ENCODE data around the gene CITED2. TPM values are rescaled to one million over a fixed set of nuclear protein-coding genes. Genes with fewer than 3 reads are reported as not detected.
A peak's percentile ranks its signal among the peaks of the same experiment; 100 is the strongest.

CITED2 gene
- total RNA-seq, 2 experiments from 2014 or later: 50.1 to 52.1 TPM

- ChIA-PET POLR2A (no interaction called here), CTCF (no interaction called here)
- intact Hi-C loops (cut with micrococcal nuclease): no loop called here
- Mint-ChIP-seq H3K27ac (no peak overlapping the region), H3K9me3 (no peaks in the 10 kb centered on the region), H3K36me3 (no peaks in the 10 kb centered on the region), H3K27me3 (no peaks in the 10 kb centered on the region), H3K4me1 (ENCODE audit: low read depth) (no peaks in the 10 kb centered on the region), H3K4me3 (no peak overlapping the region)
- no peak for DNase-seq
Observed at GRCh38 chr6:139398658-139399057, 24.2 kb upstream of the CITED2 start.

DNA sequence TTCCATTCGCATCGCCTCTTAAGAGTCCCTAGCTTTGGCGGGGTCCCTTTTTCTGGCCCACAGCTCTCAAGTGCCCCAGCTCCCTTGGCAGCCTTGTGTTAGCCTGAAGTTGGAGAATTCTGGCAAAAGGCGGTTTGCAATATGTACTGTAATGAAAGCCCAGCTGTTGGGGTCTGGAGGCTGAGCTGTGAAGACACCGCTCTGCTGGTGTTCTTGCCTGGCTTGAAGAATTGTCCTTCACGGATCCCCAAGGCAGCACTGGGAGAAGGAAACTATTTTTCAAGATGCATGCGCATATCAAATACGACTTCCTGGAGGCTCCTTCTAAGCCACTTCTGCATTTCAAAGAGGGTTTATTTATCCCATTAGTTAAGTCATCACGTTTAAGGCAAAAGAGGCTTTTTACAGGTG, 21.4 kb upstream of the CITED2 start:
- Mint-ChIP-seq H3K27ac (no peak overlapping the region), H3K36me3 (no peaks in the 10 kb centered on the region), H3K4me3 (no peak overlapping the region), H3K27me3 (no peaks in the 10 kb centered on the region), H3K4me1 (ENCODE audit: low read depth) (no peaks in the 10 kb centered on the region), H3K9me3 (no peaks in the 10 kb centered on the region)
- intact Hi-C loops (cut with micrococcal nuclease): no loop called here
- ChIA-PET POLR2A (interaction anchor here (1.3 kb wide), 1 partner anchor 21 kb away, joined by 3 read pairs; the partner anchor contains the start of gene CITED2), CTCF (no interaction called here)
- DNase-seq: no peak

DNA sequence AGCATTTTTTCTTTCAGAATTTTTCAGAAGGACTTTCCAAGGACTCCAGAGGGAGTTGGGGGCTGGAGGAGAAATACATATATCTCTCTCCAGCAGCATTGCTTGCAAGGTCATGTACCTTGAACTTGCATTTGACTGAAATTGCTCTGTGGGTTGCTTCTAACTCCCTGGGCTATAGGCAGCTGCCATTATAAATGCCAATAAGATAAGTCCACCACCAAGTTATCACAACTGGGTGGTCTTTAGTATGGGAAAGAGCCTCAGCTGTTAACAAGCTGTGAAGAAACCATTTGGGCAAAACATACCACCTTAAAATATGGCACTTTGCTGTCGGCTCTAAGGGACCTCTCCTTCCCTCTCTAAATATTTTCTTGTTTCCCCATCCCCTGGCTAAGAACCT, 20.9 kb upstream of the CITED2 start:
- Mint-ChIP-seq H3K27me3 (no peaks in the 10 kb centered on the region), H3K9me3 (no peaks in the 10 kb centered on the region), H3K4me1 (ENCODE audit: low read depth) (no peaks in the 10 kb centered on the region), H3K4me3 (no peak overlapping the region), H3K36me3 (no peaks in the 10 kb centered on the region), H3K27ac (no peak overlapping the region)
- DNase-seq: no peak
- intact Hi-C loops (cut with micrococcal nuclease): no loop called here
- ChIA-PET POLR2A (interaction anchor here (1.3 kb wide), 1 partner anchor 21 kb away, joined by 3 read pairs; the partner anchor contains the start of gene CITED2), CTCF (no interaction called here)

- no peak for DNase-seq
- no peaks in the 10 kb centered on the region for H3K27me3 Mint-ChIP-seq
- H3K36me3 Mint-ChIP-seq: no peaks in the 10 kb centered on the region
- no peak overlapping the region for H3K4me3 Mint-ChIP-seq
- ChIA-PET CTCF (no interaction called here), POLR2A (no interaction called here)
- H3K9me3 Mint-ChIP-seq: no peaks in the 10 kb centered on the region
- intact Hi-C loops (cut with micrococcal nuclease): no loop called here
- no peak overlapping the region for H3K27ac Mint-ChIP-seq
- H3K4me1 Mint-ChIP-seq (ENCODE audit: low read depth): no peaks in the 10 kb centered on the region
Observed at GRCh38 chr6:139394027-139394649, 19.7 kb upstream of the CITED2 start.

DNA sequence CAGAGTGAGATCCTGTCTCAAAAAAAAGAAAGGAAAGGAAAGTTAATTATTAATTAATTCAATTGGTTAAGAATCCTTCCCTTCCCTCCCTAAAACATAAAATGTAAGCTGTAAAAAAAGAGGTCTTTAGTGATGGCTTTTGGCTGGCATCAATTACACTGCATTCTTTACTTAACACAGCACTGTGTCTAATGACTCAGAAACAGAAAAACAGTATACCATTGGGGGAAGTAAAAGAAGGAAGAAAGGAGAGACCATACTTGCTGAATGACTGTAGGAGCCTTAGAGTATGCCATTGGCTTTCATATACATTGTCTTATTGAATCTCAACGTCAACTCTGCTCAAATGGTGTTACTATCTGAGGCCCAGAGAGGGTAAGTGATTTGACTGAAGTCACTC, 18.3 kb upstream of the CITED2 start:
- H3K27me3 Mint-ChIP-seq: no peaks in the 10 kb centered on the region
- no peak for DNase-seq
- H3K4me3 Mint-ChIP-seq: no peak overlapping the region
- H3K27ac Mint-ChIP-seq: no peak overlapping the region
- ChIA-PET POLR2A (no interaction called here), CTCF (no interaction called here)
- no peaks in the 10 kb centered on the region for H3K9me3 Mint-ChIP-seq
- no peaks in the 10 kb centered on the region for H3K4me1 Mint-ChIP-seq (ENCODE audit: low read depth)
- intact Hi-C loops (cut with micrococcal nuclease): no loop called here
- no peaks in the 10 kb centered on the region for H3K36me3 Mint-ChIP-seq

DNA sequence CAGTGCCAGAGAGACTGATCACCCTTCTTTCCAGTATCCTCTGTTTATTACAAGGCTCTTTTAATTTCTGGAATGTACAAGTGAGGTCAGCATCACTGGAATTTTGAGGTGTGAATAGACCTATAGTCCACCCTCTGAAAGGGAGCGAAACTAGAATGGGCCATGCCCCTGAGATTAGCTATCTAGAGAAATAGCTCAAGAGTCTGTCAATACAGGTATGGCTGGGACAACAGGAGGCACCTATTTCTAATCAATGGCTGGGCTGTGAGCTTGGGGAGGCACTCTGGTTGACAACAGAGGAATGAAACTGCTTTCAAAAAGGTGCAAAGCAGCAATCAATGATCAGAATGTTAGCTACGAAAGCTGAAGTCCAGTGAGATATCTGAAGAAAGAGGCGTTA, 17.3 kb upstream of the CITED2 start:
- DNase-seq: no peak
- Mint-ChIP-seq H3K4me3 (no peak overlapping the region), H3K27me3 (no peaks in the 10 kb centered on the region), H3K9me3 (no peaks in the 10 kb centered on the region), H3K27ac (no peak overlapping the region), H3K4me1 (ENCODE audit: low read depth) (no peaks in the 10 kb centered on the region), H3K36me3 (no peaks in the 10 kb centered on the region)
- ChIA-PET POLR2A (no interaction called here), CTCF (no interaction called here)
- intact Hi-C loops (cut with micrococcal nuclease): no loop called here

GRCh38 chr6:139390447-139390846, 16.0 kb upstream of the CITED2 start:
- no peaks in the 10 kb centered on the region for H3K4me1 Mint-ChIP-seq (ENCODE audit: low read depth)
- CTCF ChIA-PET: no interaction called here
- no peak overlapping the region for H3K4me3 Mint-ChIP-seq
- POLR2A ChIA-PET: no interaction called here
- no peak for DNase-seq
- H3K27ac Mint-ChIP-seq: no peak overlapping the region
- H3K9me3 Mint-ChIP-seq: no peaks in the 10 kb centered on the region
- intact Hi-C loops (cut with micrococcal nuclease): no loop called here
- no peaks in the 10 kb centered on the region for H3K36me3 Mint-ChIP-seq
- H3K27me3 Mint-ChIP-seq: no peaks in the 10 kb centered on the region

DNA sequence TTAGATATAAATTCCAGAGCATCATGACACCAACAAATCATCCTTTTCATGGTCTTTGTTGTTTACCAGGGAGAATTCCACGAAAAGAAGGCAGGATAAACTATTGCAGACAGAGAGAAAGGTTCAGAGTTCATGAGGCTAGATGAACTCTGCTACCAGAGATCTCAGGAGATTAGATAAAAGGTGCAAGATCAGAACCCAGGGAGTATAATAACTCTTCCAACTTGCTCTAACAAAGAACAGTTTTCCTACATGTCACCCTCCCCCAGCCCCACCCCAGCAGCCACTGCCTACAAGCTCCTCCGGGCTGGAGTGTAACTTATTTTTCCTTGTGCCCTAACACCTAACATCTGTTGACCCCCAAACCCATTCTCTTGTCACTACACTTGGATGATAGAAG, 13.9 kb upstream of the CITED2 start:
- CTCF ChIA-PET: no interaction called here
- H3K4me3 Mint-ChIP-seq: no peak overlapping the region
- no peaks in the 10 kb centered on the region for H3K4me1 Mint-ChIP-seq (ENCODE audit: low read depth)
- intact Hi-C loops (cut with micrococcal nuclease): no loop called here
- no peaks in the 10 kb centered on the region for H3K36me3 Mint-ChIP-seq
- no peaks in the 10 kb centered on the region for H3K27me3 Mint-ChIP-seq
- DNase-seq: no peak
- POLR2A ChIA-PET: no interaction called here
- H3K9me3 Mint-ChIP-seq: no peaks in the 10 kb centered on the region
- no peak overlapping the region for H3K27ac Mint-ChIP-seq

GRCh38 chr6:139386404-139386803, 12.0 kb upstream of the CITED2 start:
- Mint-ChIP-seq H3K27me3 (no peaks in the 10 kb centered on the region), H3K4me3 (no peak overlapping the region), H3K36me3 (no peaks in the 10 kb centered on the region), H3K4me1 (ENCODE audit: low read depth) (no peaks in the 10 kb centered on the region), H3K27ac (no peak overlapping the region), H3K9me3 (no peaks in the 10 kb centered on the region)
- intact Hi-C loops (cut with micrococcal nuclease): no loop called here
- CTCF ChIA-PET: interaction anchor here (0.5 kb wide), 1 partner anchor 22 kb away, joined by 3 read pairs; no protein-coding TSS in a partner anchor
- DNase-seq: no peak
- POLR2A ChIA-PET: interaction anchor here (0.6 kb wide), 1 partner anchor 63 kb away, joined by 3 read pairs; no protein-coding TSS in a partner anchor

DNA sequence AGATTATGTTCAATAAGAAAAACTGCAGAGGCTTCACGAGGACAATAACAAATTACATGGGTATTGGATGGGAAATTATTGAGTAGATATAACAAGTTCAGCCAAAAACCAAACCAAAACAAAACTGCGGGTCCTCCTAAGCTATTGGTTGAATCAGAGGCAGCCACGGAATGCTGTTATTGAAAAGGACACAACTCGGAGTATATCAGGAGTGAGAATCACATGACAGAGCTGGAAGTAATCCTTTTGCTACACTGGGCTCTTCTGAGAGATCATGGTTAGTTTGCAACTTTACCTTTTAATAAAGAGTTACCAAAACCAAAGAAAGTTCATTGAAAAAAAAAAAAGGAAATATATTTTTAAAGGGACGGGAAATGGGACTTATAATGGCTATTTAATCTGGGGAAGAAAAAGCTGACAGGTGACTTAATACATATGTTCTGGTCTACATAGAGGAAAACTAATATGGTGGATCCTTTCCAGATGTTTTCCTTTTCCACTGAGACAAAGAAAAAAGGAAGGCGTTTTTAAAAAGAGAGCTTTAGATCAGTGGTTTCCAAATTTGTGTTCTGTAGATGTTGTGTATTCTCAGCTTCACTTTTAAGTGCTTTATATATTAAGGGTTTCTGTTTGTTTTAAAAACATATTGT, 6.9 kb upstream of the CITED2 start:
- intact Hi-C loops (cut with micrococcal nuclease): no loop called here
- Mint-ChIP-seq H3K9me3 (no peaks in the 10 kb centered on the region), H3K27ac (no peak overlapping the region), H3K36me3 (no peaks in the 10 kb centered on the region), H3K4me3 (no peak overlapping the region), H3K27me3 (no peaks in the 10 kb centered on the region), H3K4me1 (ENCODE audit: low read depth) (peaks cover 10% of the 10 kb centered on the region)
- CTCF ChIA-PET: interaction anchor here (0.6 to 1.2 kb wide), 2 partner anchors 12 to 322 kb away, joined by 3 to 4 read pairs; no protein-coding TSS in a partner anchor
- no peak for DNase-seq
- POLR2A ChIA-PET: no interaction called here

GRCh38 chr6:139380611-139381010, 6.2 kb upstream of the CITED2 start:
- no peaks in the 10 kb centered on the region for H3K36me3 Mint-ChIP-seq
- DNase-seq: no peak
- ChIA-PET POLR2A (no interaction called here), CTCF (interaction anchor here (1.1 kb wide), 1 partner anchor 11 kb away, joined by 3 read pairs; no protein-coding TSS in a partner anchor)
- H3K27me3 Mint-ChIP-seq: no peaks in the 10 kb centered on the region
- H3K4me1 Mint-ChIP-seq (ENCODE audit: low read depth): peaks cover 14% of the 10 kb centered on the region
- H3K4me3 Mint-ChIP-seq: no peak overlapping the region
- no peaks in the 10 kb centered on the region for H3K9me3 Mint-ChIP-seq
- intact Hi-C loops (cut with micrococcal nuclease): no loop called here
- no peak overlapping the region for H3K27ac Mint-ChIP-seq

GRCh38 chr6:139380168-139380567, 5.7 kb upstream of the CITED2 start:
- ChIA-PET CTCF (interaction anchor here (1.1 kb wide), 1 partner anchor 11 kb away, joined by 3 read pairs; no protein-coding TSS in a partner anchor), POLR2A (interaction anchor here (1.0 kb wide), 1 partner anchor 11 kb away, joined by 3 read pairs; no protein-coding TSS in a partner anchor)
- H3K36me3 Mint-ChIP-seq: no peaks in the 10 kb centered on the region
- no peak overlapping the region for H3K4me3 Mint-ChIP-seq
- intact Hi-C loops (cut with micrococcal nuclease): no loop called here
- H3K27me3 Mint-ChIP-seq: no peaks in the 10 kb centered on the region
- H3K27ac Mint-ChIP-seq: no peak overlapping the region
- DNase-seq: no peak
- peaks cover 14% of the 10 kb centered on the region for H3K4me1 Mint-ChIP-seq (ENCODE audit: low read depth)
- H3K9me3 Mint-ChIP-seq: no peaks in the 10 kb centered on the region

- H3K27ac Mint-ChIP-seq: peak overlapping the region; percentile 49
- H3K36me3 Mint-ChIP-seq: peaks cover 4% of the 10 kb centered on the region
- peak; percentile 43 for DNase-seq
- no peaks in the 10 kb centered on the region for H3K9me3 Mint-ChIP-seq
- no peaks in the 10 kb centered on the region for H3K27me3 Mint-ChIP-seq
- no peak overlapping the region for H3K4me3 Mint-ChIP-seq
- ChIA-PET POLR2A (interaction anchor here (1.0 kb wide), 1 partner anchor 9 kb away, joined by 3 read pairs; no protein-coding TSS in a partner anchor), CTCF (interaction anchor here (0.5 to 2.1 kb wide), 2 partner anchors 9 to 1532 kb away, joined by 3 to 11 read pairs; no protein-coding TSS in a partner anchor)
- H3K4me1 Mint-ChIP-seq (ENCODE audit: low read depth): peaks cover 14% of the 10 kb centered on the region
- intact Hi-C loops (cut with micrococcal nuclease): no loop called here
Observed at GRCh38 chr6:139378882-139379341, 4.5 kb upstream of the CITED2 start.

Data from activated CD4-positive, alpha-beta memory T cell treated with anti-CD3 and anti-CD28 coated beads for 36 hours (primary cell).